Muscle of back (tissue), 11 donors: Measurements from ENCODE around the gene FHIT. TPM values are rescaled to one million over a fixed set of nuclear protein-coding genes. Genes with fewer than 3 reads are reported as not detected.

ENCODE experiments used
- DNase-seq, 3 donors: peaks; one replicate each; pipeline versions ENCODE4 v3.0.0 to v3.0.0-alpha.2; 2013
- polyA plus RNA-seq, 10 donors: library from polyadenylated mRNA; unstranded; fragments of 120-200 nt; gene quantifications; one replicate each; pipeline ENCODE4 v1.2.1, GENCODE V29; 2013; ENCODE audit not compliant: insufficient read length in 10 of 10

FHIT gene
- polyA plus RNA-seq, 10 donors = 4.2 to 8.0 (median 5.8) TPM

GRCh38 chr3:60064210-60065178 is 1186.8 kb downstream of the FHIT start:
- no peak for DNase-seq

GRCh38 chr3:60056404-60056803 is 1194.8 kb downstream of the FHIT start:
- DNase-seq = peak; percentile 21 to 43 (median 23)

- peak; percentile 27 to 60 (median 27) for DNase-seq
Observed at GRCh38 chr3:60055765-60056164, 1195.5 kb downstream of the FHIT start.

- peak in 1 of 3 donors; percentile 54 for DNase-seq
Observed at GRCh38 chr3:60053526-60054265, 1197.6 kb downstream of the FHIT start.

- DNase-seq = no peak
Observed at GRCh38 chr3:60048447-60048848, 1202.8 kb downstream of the FHIT start.

GRCh38 chr3:60047426-60048200 is 1203.6 kb downstream of the FHIT start:
- DNase-seq = no peak

- peak; percentile 9 to 29 (median 11) for DNase-seq
Observed at GRCh38 chr3:60046210-60046609, 1205.0 kb downstream of the FHIT start.

- no peak for DNase-seq
Observed at GRCh38 chr3:60045686-60046085, 1205.6 kb downstream of the FHIT start.

- no peak for DNase-seq
Observed at GRCh38 chr3:60036803-60037202, 1214.4 kb downstream of the FHIT start.

- no peak for DNase-seq
Observed at GRCh38 chr3:60033901-60034453, 1217.3 kb downstream of the FHIT start.

- DNase-seq = no peak
Observed at GRCh38 chr3:60030982-60031381, 1220.3 kb downstream of the FHIT start.

- DNase-seq = no peak
Observed at GRCh38 chr3:60028233-60028632, 1223.0 kb downstream of the FHIT start.

- DNase-seq = no peak
Observed at GRCh38 chr3:60027335-60027734, 1223.9 kb downstream of the FHIT start.

GRCh38 chr3:60025096-60026050 is 1225.9 kb downstream of the FHIT start:
- DNase-seq = peak in 1 of 3 donors; percentile 42

- no peak for DNase-seq
Observed at GRCh38 chr3:60024400-60024799, 1226.9 kb downstream of the FHIT start.

- no peak for DNase-seq
Observed at GRCh38 chr3:60023189-60023588, 1228.1 kb downstream of the FHIT start.

- DNase-seq = peak in 1 of 3 donors; percentile 16
Observed at GRCh38 chr3:60017631-60018030, 1233.6 kb downstream of the FHIT start.

- DNase-seq = no peak
Observed at GRCh38 chr3:60015032-60015705, 1236.1 kb downstream of the FHIT start.

- peak in 1 of 3 donors; percentile 9 for DNase-seq
Observed at GRCh38 chr3:60013241-60013640, 1238.0 kb downstream of the FHIT start.

GRCh38 chr3:60011218-60011617 is 1240.0 kb downstream of the FHIT start:
- no peak for DNase-seq
